Testis (tissue), 3 donors: ENCODE results near the gene HSD17B14. TPM values are rescaled to one million over a fixed set of nuclear protein-coding genes. Genes with fewer than 3 reads are reported as not detected.

ENCODE experiments used
- DNase-seq: peaks from one replicate; pipeline ENCODE4 v3.0.0-alpha.2; 2019
- H3K27ac ChIP-seq, 2 donors: fragments of 200-600 bp; sonication (generic); one replicate each; pipeline ENCODE4 v1.5.1; 2019
- H3K27me3 ChIP-seq: fragments of 200-600 bp; sonication (generic); one replicate; pipeline ENCODE4 v1.5.1; 2019
- H3K36me3 ChIP-seq: fragments of 200-600 bp; sonication (generic); one replicate; pipeline ENCODE4 v1.5.1; 2017; ENCODE audit warnings: low read depth; ENCODE audit errors: missing control alignments
- H3K4me1 ChIP-seq: fragments of 200-600 bp; sonication (generic); one replicate; pipeline ENCODE4 v1.5.1; 2019
- H3K4me3 ChIP-seq, 2 donors: fragments of 200-600 bp; sonication (generic); one replicate each; pipeline ENCODE4 v1.5.1; 2017 to 2019
- H3K9me3 ChIP-seq: fragments of 200-600 bp; sonication (generic); one replicate; pipeline ENCODE4 v1.5.1; 2017
- POLR2A ChIP-seq: fragments of 450-650 bp; IDR thresholded peaks from one replicate; pipeline ENCODE4 v1.6.1; 2017; ENCODE audit warnings: antibody characterized with exemption, mild to moderate bottlenecking, moderate library complexity
- WGBS, 2 donors: methylation state at CpG; one replicate each; pipeline ENCODE4 v1.1.5; 2018; 5-methylcytosine and 5-hydroxymethylcytosine counted together
- intact Hi-C: fragments of 100-400 bp; cut with DNase I; formaldehyde crosslinking; loops from one replicate; pipeline ENCODE4 v1.15.1; 2023; ENCODE audit warnings: low total_unique reads
- polyA plus RNA-seq: library from polyadenylated mRNA; stranded (reverse); fragments of 350-450 nt; fragmentation: Illumina TruSeq; extraction: RNeasy Lipid Tissue Mini Kit (QIAGEN cat#74804); gene quantifications from one replicate; pipeline ENCODE4 v1.2.3, GENCODE V29; 2014; ENCODE audit warnings: low read depth, low replicate concordance; ENCODE audit not compliant: insufficient read depth
- total RNA-seq, 2 donors: library from RNA; depleted of rRNA; stranded (reverse); fragments of >200 nt; gene quantifications; one replicate each; pipeline ENCODE4 v1.2.3, GENCODE V29; 2016
- TF ChIP-seq, protein P1 (sequence below), 3 experiments: fragments of 450-650 bp in 2 of 3; fragments of 200-600 bp in 1 of 3; sonication (generic) in 1 of 3; IDR thresholded peaks; one replicate each; pipeline ENCODE4 v1.5.1; 2016 to 2019; ENCODE audit warnings: antibody characterized with exemption in 3 of 3, mild to moderate bottlenecking in 2 of 3, moderate library complexity in 1 of 3

Gene HSD17B14
- total and polyA plus RNA-seq, 3 donors from 2014 or later, result 5.6 to 11.9 (median 8.8) TPM

DNA sequence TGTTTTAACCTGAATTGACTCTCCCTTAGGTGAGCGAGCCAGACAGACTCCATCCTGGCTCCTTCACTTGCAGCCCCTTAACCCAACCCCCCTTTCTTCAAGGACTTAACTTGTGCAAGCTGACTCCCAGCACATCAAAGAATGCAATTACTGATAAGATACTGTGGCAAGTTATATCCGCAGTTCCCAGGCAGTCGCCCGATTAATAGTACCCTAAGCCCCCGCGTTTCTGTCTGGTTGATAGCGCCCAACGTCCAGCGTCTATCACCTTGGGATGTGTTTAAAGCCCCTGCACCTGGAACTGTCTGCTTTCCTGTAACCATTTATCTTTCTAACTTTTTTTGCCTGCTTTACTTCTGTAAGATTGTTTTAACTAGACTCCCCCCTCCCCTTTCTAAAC, 6.2 kb downstream of the HSD17B14 start:
- Histone ChIP-seq H3K27me3 (no peaks in the 10 kb centered on the region), H3K9me3 (no peaks in the 10 kb centered on the region), H3K4me1 (no peaks in the 10 kb centered on the region), H3K27ac (no peak overlapping the region), H3K36me3 (no peaks in the 10 kb centered on the region), H3K4me3 (no peak overlapping the region)
- TF ChIP-seq POLR2A, result no peak
- TF ChIP-seq, protein P1, sequence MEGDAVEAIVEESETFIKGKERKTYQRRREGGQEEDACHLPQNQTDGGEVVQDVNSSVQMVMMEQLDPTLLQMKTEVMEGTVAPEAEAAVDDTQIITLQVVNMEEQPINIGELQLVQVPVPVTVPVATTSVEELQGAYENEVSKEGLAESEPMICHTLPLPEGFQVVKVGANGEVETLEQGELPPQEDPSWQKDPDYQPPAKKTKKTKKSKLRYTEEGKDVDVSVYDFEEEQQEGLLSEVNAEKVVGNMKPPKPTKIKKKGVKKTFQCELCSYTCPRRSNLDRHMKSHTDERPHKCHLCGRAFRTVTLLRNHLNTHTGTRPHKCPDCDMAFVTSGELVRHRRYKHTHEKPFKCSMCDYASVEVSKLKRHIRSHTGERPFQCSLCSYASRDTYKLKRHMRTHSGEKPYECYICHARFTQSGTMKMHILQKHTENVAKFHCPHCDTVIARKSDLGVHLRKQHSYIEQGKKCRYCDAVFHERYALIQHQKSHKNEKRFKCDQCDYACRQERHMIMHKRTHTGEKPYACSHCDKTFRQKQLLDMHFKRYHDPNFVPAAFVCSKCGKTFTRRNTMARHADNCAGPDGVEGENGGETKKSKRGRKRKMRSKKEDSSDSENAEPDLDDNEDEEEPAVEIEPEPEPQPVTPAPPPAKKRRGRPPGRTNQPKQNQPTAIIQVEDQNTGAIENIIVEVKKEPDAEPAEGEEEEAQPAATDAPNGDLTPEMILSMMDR (IDR thresholded peaks at IDR 0.05), result no peak
- WGBS, 2 donors, result 54 to 63% methylated on average over 9 of the region's 9 CpGs
- DNase-seq, result no peak
- intact Hi-C loops, result no loop called here

GRCh38 chr19:48826606-48827020, 9.7 kb downstream of the HSD17B14 start:
- H3K4me3 ChIP-seq, result no peak overlapping the region
- TF ChIP-seq, protein P1 (IDR thresholded peaks at IDR 0.05), result no peak
- no peak for TF ChIP-seq POLR2A
- no peak for DNase-seq
- WGBS, 2 donors, result 81 to 89% methylated on average over 8 of the region's 8 CpGs
- no peaks in the 10 kb centered on the region for H3K9me3 ChIP-seq
- no peaks in the 10 kb centered on the region for H3K27me3 ChIP-seq
- intact Hi-C loops, result no loop called here
- no peaks in the 10 kb centered on the region for H3K4me1 ChIP-seq
- H3K36me3 ChIP-seq, result no peaks in the 10 kb centered on the region
- H3K27ac ChIP-seq, result no peak overlapping the region

DNA sequence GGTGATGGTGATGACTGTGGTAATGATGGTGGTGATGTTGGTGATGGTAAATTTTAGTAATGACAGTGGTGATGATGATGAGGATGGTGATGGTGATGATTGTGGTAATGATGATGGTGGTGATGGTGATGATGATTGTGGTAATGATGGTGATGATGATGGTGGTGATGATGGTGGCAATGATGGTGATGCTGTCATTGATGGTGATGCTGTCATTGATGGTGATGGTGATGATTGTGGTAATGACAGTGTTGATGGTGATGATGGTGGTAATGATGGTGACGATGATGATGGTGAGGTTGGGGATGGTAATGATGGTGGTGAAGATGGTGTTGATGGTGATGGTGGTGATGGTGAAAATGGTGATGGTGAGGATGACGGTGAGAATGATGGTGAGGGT, 13.8 kb downstream of the HSD17B14 start:
- intact Hi-C loops, result no loop called here
- H3K4me1 ChIP-seq, result peaks cover 7% of the 10 kb centered on the region
- TF ChIP-seq POLR2A, result no peak
- TF ChIP-seq, protein P1 (IDR thresholded peaks at IDR 0.05), result no peak
- H3K36me3 ChIP-seq, result no peaks in the 10 kb centered on the region
- WGBS, 2 donors, result 95 to 96% methylated on average over 2 of the region's 2 CpGs
- H3K27ac ChIP-seq, result no peak overlapping the region
- DNase-seq, result no peak
- no peaks in the 10 kb centered on the region for H3K27me3 ChIP-seq
- no peaks in the 10 kb centered on the region for H3K9me3 ChIP-seq
- no peak overlapping the region for H3K4me3 ChIP-seq

DNA sequence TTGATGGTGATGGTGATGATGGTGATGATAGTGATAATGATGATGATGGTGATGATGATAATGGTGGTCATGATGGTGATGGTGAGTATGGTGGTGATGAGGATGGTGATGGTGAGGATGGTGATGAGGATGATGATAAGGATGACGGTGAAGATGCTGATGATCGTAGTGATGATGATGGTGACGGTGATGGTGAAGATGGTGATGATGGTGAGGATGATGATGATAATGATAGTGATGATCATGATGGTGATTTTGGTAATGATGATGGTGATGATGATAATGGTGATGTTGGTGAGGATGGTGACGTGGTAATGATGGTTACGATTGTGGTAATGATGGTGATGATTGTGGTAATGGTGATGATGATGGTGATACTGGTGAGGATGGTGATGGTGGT, 14.7 kb downstream of the HSD17B14 start:
- intact Hi-C loops, result no loop called here
- Histone ChIP-seq H3K36me3 (no peaks in the 10 kb centered on the region), H3K4me1 (peaks cover 7% of the 10 kb centered on the region), H3K4me3 (no peak overlapping the region), H3K27me3 (no peaks in the 10 kb centered on the region), H3K27ac (no peak overlapping the region), H3K9me3 (no peaks in the 10 kb centered on the region)
- 74 to 82% methylated on average over 5 of the region's 5 CpGs for WGBS, 2 donors
- DNase-seq, result no peak
- TF ChIP-seq, protein P1 (IDR thresholded peaks at IDR 0.05), result no peak
- TF ChIP-seq POLR2A, result no peak

DNA sequence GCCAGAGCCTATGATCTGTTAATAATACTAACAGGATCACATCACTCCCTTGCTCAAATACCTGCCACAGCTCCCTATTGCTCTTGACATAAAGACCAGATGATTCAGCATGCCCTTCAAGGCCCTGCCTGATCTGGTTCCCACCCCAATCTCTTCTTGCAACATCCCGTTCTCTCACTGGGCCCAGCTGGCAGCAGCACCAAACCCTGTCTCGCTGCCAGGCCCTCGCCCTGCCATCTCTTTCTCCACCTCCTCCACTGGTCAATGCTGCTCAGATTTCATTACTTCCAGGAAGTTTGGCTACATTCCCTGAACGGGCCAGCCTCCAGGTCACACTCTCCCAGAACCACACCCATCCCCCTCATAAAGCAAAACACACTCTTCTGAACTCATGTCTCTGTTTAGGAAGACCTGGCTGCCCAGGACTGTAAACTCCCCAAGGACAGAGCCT, 16.9 kb downstream of the HSD17B14 start:
- peak; percentile 88 for DNase-seq
- 32 to 47% methylated on average over 4 of the region's 4 CpGs for WGBS, 2 donors
- no peak for TF ChIP-seq POLR2A
- TF ChIP-seq, protein P1 (IDR thresholded peaks at IDR 0.05), result no peak
- Histone ChIP-seq H3K27ac (peak overlapping the region in 1 of 2 donors; percentile 27), H3K9me3 (no peaks in the 10 kb centered on the region), H3K4me1 (peaks cover 7% of the 10 kb centered on the region), H3K27me3 (no peaks in the 10 kb centered on the region), H3K36me3 (no peaks in the 10 kb centered on the region), H3K4me3 (no peak overlapping the region)
- intact Hi-C loops, result no loop called here
